Hematopoietic multipotent progenitor cell treated with erythropoietin and hydrocortisone succinate and interleukin-3 and kit ligand, for 17 days (in vitro differentiated cells): ENCODE results near the gene CENPS.
"Not testable (repeated sequence)": the region's sequence is repeated elsewhere in the genome, so short reads cannot be mapped to it uniquely, and the experiment has no call there.

Experiments
- DNase-seq: peaks from one replicate; pipeline ENCODE4 v3.0.0-alpha.2; 2015; ENCODE audit warnings: low spot score

CENPS gene

GRCh38 chr1:10419351-10419750 lies 10.9 kb upstream of the CENPS start:
- DNase-seq = no peak

GRCh38 chr1:10421637-10422036 lies 8.6 kb upstream of the CENPS start:
- no peak for DNase-seq

DNA sequence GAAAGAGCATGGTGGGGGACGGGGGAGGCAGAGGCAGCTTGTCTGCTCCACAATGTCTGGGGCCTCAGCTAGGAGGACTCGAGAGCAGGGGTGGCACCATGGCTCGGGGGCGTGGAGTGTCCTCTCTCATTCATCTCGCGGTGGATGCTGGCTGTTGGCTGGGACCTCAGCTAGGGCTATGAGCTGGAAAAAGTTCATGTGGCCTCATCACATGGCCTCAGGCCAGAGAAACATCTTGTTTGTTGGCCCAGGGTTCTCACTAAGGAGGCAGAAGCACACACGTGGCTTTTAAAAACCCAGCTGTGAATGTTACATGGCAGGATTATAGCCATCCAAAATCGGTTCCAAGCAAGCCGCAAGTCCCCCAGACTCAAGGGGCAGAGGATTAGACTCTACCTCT lies 6.2 kb upstream of the CENPS start:
- no peak for DNase-seq

- DNase-seq = no peak
Observed at GRCh38 chr1:10424651-10425050, 5.6 kb upstream of the CENPS start.

GRCh38 chr1:10425826-10426534 lies 4.3 kb upstream of the CENPS start:
- not testable (repeated sequence) for DNase-seq

GRCh38 chr1:10426535-10426848 lies 3.7 kb upstream of the CENPS start:
- DNase-seq = not testable (repeated sequence)

DNA sequence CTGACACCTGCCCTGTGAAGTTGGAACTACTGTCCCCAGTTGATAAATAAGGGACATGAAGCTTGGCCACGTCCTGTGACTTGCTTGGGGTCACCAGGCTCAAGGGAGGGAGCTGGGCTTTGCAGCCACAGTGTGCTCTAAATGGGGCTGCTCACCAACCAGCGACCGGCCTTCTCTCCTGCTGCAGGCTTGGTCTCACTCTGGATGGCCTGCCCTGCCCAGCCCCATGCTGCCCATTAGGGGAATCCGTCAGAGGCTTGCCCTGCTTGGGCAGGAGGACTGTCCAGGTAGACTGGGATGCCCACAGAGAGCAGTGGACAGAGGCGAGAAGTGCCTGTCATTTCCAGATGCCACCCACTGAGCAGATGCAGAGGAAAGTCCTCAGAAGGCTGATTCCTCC lies 1.2 kb upstream of the CENPS start:
- no peak for DNase-seq

- no peak for DNase-seq
Observed at GRCh38 chr1:10429868-10430215, 391 bp upstream of the CENPS start.

- DNase-seq = no peak
Observed at GRCh38 chr1:10431070-10431730, 967 bp downstream of the CENPS start.

DNA sequence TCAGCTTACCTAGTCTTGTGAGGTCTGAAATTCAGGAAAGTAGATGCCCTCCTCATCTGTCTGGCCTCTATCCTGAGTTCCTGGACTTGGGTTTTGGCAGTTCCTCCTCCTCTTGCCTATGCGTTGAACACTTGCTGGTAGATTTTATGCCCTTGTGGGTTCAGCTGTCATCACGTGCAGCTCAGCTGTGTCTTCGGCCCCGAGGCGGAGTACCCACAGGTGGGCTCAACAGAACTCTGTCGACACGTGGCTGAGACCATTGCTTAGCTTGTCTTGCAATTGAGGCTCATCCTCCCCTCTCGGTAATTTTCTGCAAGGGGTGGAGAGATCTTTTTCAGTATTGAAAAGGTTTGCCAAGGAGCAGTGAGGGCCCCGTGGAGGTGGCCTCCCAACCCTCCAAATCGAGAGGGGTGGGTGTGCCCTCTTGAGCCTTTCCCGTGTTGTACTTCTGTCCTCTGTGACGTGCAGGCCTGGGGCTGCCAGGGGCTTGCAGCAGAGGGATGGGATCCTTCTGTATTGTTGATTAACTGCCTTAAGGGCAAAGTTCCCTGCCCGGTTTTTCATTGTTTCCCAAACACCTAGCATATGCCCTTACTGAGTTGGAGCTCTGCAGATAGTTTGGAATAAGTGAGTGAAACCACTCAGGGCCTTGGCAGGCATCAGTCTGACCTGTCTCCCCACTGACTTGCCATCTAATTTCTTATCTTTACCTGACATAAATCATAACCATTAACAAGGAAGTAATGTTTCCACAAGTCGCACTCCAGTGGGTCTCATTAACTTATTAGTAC lies 2.9 kb downstream of the CENPS start:
- DNase-seq = no peak

GRCh38 chr1:10433790-10434189 lies 3.6 kb downstream of the CENPS start:
- no peak for DNase-seq

DNA sequence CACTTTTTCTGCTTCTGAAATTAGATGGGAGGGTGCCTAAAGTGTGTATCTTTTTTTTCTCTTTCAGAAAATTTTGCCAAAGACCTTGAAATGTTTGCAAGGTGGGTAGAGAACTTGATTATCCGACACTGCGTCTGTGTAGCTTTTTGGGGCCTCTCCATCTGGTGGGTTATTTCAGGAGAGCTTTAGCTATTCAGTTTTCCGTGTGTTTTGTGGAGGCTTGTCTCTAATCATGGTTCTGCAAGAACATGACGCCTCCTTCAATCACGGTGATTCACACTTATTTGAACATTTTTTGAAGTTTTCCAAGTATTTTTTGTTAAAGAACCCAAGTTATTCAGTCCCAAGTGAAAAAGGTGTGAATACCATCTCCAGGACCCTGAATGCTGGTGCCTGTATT lies 4.4 kb downstream of the CENPS start:
- no peak for DNase-seq

- DNase-seq = no peak
Observed at GRCh38 chr1:10437052-10437451, 6.8 kb downstream of the CENPS start.

- DNase-seq = no peak
Observed at GRCh38 chr1:10438677-10439163, 8.5 kb downstream of the CENPS start.

DNA sequence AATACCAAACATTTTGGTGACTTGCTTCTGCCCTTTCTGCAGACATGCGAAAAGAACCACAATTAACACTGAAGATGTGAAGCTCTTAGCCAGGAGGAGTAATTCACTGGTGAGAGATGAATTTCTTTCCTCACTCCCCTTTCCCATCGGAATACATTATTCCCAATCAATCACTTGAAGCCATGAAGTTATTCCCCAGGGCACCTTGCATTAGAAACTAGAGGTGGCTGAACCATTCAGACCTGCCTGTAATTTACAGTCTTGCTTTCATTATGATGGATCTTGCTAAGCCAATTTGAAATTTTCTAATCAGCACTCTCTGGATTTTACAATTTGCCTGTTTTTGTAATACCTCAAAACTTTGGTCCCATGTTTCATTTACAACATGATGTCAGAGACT lies 10.1 kb downstream of the CENPS start:
- DNase-seq = no peak

DNA sequence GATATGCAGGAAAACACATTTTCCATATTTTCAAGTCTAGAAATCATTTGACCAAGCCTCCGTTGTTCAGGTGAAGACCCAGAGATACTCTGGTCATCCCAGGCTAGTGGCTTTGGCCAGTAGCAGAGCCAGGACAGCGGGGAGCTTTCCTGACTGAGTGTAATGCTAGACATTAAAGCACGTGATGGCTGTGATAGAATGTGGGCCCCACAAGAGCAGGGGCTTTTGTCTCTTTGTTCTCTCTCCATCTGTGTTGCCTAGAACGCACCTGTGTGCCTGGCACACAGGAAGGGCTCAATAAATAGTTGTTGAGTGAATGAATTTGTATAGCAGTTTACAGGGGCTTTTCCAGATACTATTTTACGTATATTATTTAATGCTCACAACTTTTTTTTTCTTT lies 10.6 kb downstream of the CENPS start:
- DNase-seq = no peak

- DNase-seq = no peak
Observed at GRCh38 chr1:10444248-10444647, 14.0 kb downstream of the CENPS start.

DNA sequence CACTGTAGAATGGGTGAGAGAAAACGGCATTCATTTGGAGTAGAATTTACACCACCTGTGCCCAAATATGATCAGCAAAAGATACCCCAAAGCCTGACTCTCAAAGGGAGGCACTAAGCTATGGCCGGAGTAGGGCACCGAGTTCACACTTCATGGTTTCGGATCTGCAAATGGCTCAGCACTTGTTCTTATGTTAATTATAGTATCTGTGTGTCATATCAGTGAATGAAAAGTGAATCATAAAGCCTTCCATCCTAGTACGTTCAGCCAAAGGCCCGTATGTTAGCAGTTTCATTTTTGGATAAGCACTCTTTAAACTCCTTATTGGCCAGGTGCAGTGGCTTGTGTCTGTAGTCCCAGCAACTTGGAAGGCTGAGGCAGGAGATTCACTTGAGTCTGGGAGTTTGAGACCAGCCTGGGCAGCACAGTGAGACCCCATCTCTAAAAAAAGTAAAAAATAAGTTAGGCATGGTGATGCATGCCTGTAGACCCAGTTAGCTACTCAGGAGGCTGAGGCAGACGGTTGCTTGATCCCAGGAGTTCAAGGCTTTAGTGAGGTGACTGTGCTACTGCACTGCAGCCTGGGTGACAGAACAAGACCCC lies 14.7 kb downstream of the CENPS start:
- DNase-seq = no peak

DNA sequence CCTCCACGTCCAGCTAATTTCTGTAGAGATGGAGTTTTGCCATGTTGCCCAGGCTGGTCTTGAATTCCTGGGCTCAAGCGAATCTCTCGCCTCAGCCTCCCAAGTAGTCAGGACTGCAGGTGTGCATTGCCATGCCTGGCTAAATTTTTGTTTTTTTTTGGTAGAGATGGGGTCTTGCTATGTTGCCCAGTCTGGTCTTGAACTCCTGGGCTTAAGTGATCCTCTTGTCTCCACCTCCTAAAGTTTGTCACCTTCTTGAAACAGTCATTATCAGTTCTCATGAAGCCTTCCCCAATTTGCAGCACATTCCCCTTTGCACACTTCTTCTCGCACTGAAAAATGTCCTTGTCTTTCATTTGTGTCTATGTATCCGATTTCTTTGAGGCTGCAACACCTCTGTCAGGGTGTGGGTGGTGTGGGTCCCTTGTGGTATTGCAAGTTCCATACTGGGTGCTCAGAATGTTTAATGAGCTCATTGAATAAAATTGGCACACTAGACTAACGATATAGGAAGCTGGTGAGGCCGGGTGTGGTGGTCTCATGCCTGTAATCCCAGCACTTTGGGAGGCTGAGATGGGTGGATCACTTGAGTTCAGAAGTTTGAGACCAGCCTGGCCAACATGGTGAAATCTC lies 16.7 kb downstream of the CENPS start:
- no peak for DNase-seq

GRCh38 chr1:10449751-10450150 lies 19.5 kb downstream of the CENPS start, which contains the start of gene CORT:
CORT (plus strand) TSS chr1:10450031; CDS start chr1:10450224, 193 bp downstream.
- no peak for DNase-seq

DNA sequence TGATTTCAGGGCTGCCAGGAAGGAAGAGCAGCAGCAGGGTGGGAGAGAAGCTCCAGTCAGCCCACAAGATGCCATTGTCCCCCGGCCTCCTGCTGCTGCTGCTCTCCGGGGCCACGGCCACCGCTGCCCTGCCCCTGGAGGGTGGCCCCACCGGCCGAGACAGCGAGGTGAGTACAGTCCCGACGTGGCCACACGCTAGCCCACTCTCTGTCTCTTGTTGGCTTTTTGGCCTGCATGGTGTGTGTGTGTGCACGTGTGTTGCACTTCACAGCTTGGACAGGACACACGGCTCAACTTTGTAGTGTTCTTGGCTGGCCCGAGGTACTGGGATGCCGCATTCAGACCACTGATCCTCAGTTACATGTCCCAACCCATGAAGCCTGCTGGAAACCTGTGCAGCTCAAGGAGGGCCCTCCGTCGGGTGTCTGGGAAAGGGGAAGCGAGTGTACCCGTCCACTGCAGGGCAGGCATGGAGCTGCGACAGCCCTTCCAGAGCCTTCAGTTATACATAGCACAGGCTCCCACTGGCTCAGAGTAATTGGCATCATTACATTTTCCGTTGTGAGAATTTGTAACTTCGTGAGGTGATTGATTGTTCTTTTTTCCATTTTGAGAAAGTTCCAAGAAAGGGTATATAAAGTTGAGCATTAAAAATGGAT lies 20.1 kb downstream of the CENPS start:
- DNase-seq = no peak

GRCh38 chr1:10450836-10451235 lies 20.6 kb downstream of the CENPS start:
- DNase-seq = no peak
